GM15510 (cell line): ENCODE results near the gene AMMECR1.

ENCODE experiments used
- POLR2A ChIP-seq: IDR thresholded peaks from 3 replicates; pipeline ENCODE4 v1.6.1; 2011; ENCODE audit warnings: borderline replicate concordance; ENCODE audit not compliant: insufficient read length; ENCODE audit errors: extremely low read depth

AMMECR1 gene

GRCh38 chrX:110210417-110211139 lies 107.3 kb downstream of the AMMECR1 start:
- TF ChIP-seq POLR2A, result no peak

- no peak for TF ChIP-seq POLR2A
Observed at GRCh38 chrX:110208092-110208491, 109.8 kb downstream of the AMMECR1 start.

- no peak for TF ChIP-seq POLR2A
Observed at GRCh38 chrX:110204986-110205385, 112.9 kb downstream of the AMMECR1 start.

- no peak for TF ChIP-seq POLR2A
Observed at GRCh38 chrX:110201799-110202198, 116.1 kb downstream of the AMMECR1 start.

GRCh38 chrX:110194977-110195376 lies 122.9 kb downstream of the AMMECR1 start:
- TF ChIP-seq POLR2A, result no peak

GRCh38 chrX:110192516-110192915 lies 125.4 kb downstream of the AMMECR1 start:
- TF ChIP-seq POLR2A, result no peak

- no peak for TF ChIP-seq POLR2A
Observed at GRCh38 chrX:110188701-110189558, 129.0 kb downstream of the AMMECR1 start.

- TF ChIP-seq POLR2A, result no peak
Observed at GRCh38 chrX:110183314-110183713, 134.6 kb downstream of the AMMECR1 start.

- TF ChIP-seq POLR2A, result no peak
Observed at GRCh38 chrX:110182865-110183264, 135.0 kb downstream of the AMMECR1 start.

- TF ChIP-seq POLR2A, result no peak
Observed at GRCh38 chrX:110182362-110182761, 135.5 kb downstream of the AMMECR1 start.

- TF ChIP-seq POLR2A, result no peak
Observed at GRCh38 chrX:110181459-110182137, 136.3 kb downstream of the AMMECR1 start.

GRCh38 chrX:110180928-110181310 lies 137.0 kb downstream of the AMMECR1 start:
- no peak for TF ChIP-seq POLR2A

- no peak for TF ChIP-seq POLR2A
Observed at GRCh38 chrX:110180176-110180927, 137.5 kb downstream of the AMMECR1 start.

GRCh38 chrX:110178179-110178865 lies 139.6 kb downstream of the AMMECR1 start:
- no peak for TF ChIP-seq POLR2A
